Endothelial cell of umbilical vein (primary cell): ENCODE data around the gene GALT. TPM values are rescaled to one million over a fixed set of nuclear protein-coding genes. Genes with fewer than 3 reads are reported as not detected.

Experiments
- BruUV-seq: library from RNA; stranded (reverse); fragments of 400-500 nt; replicated peaks from 2 replicates; lab custom pipeline; 2021; lab: Mats Ljungman, UMichigan
- CTCF ChIA-PET: fragments of 300-600, 350-600 bp; sonication (Branson Sonifier 250); formaldehyde crosslinking; loops from one replicate; lab custom pipeline; 2021; ENCODE audit warnings: antibody characterized with exemption, inconsistent platforms; lab: Charles Lee
- POLR2A ChIA-PET: fragments of 300-600, 350-600 bp; sonication (Branson Sonifier 250); formaldehyde crosslinking; loops from one replicate; lab custom pipeline; 2021; ENCODE audit warnings: antibody characterized with exemption, inconsistent platforms; lab: Charles Lee
- DNase-seq: peaks from one replicate; pipeline ENCODE4 v3.0.0-alpha.2; 2011; ENCODE audit warnings: low read depth, low spot score
- FAIRE-seq: peaks from 2 replicates; lab custom pipeline; 2011; peaks lifted over from hg19 to GRCh38; lab: Jason Lieb, UNC
- H2AFZ ChIP-seq: 2 replicates; pipeline ENCODE4 v1.6.0; 2012; ENCODE audit warnings: low read depth, low read length, control low read depth, inconsistent platforms
- H3K27ac ChIP-seq: 2 replicates; pipeline ENCODE4 v1.5.1; 2011; ENCODE audit warnings: low read depth, mild to moderate bottlenecking, control low read depth, low read length, moderate library complexity; ENCODE audit not compliant: insufficient read depth
- H3K27me3 ChIP-seq, 2 experiments: 2 replicates each; pipeline versions ENCODE4 v1.6.0 to v1.6.1; 2011; ENCODE audit warnings: low read length in 2 of 2, mixed read lengths in 1 of 2; ENCODE audit not compliant: control insufficient read depth in 2 of 2, insufficient read depth in 2 of 2
- H3K36me3 ChIP-seq, 2 experiments: 2 replicates in 1 of 2; 3 replicates in 1 of 2; pipeline ENCODE4 v1.5.1; 2011; ENCODE audit warnings: low read length in 2 of 2, mild to moderate bottlenecking in 1 of 2, moderate library complexity in 1 of 2; ENCODE audit not compliant: control insufficient read depth in 2 of 2, insufficient read depth in 2 of 2; ENCODE audit errors: extremely low read depth in 1 of 2
- H3K4me1 ChIP-seq: 3 replicates; pipeline ENCODE4 v1.5.1; 2011; ENCODE audit warnings: mild to moderate bottlenecking, low read length; ENCODE audit not compliant: control insufficient read depth, insufficient read depth; ENCODE audit errors: extremely low read depth
- H3K4me2 ChIP-seq: 2 replicates; pipeline ENCODE4 v1.6.1; 2011; ENCODE audit warnings: low read length, control low read depth, mixed read lengths; ENCODE audit not compliant: insufficient read depth
- H3K4me3 ChIP-seq, 3 experiments: fragments of 200-600 bp in 1 of 3; sonication (generic), shearing (Covaris generic) in 1 of 3; replicated peaks in 1 of 3; 2 replicates each; pipeline ENCODE4 v1.5.1; 2011 to 2016; ENCODE audit warnings: control low read depth in 3 of 3, low read length in 3 of 3, mild to moderate bottlenecking in 2 of 3, inconsistent platforms in 1 of 3, low read depth in 1 of 3, moderate library complexity in 1 of 3; ENCODE audit not compliant: insufficient read depth in 1 of 3
- H3K79me2 ChIP-seq: 2 replicates; pipeline ENCODE4 v1.6.0; 2012; ENCODE audit warnings: low read length, inconsistent platforms; ENCODE audit not compliant: control insufficient read depth, insufficient read depth
- H3K9ac ChIP-seq: replicated peaks from 2 replicates; pipeline ENCODE3; 2011; ENCODE audit warnings: low read length, control low read depth; ENCODE audit not compliant: insufficient read depth; ENCODE audit errors: extremely low read depth
- H3K9me1 ChIP-seq: replicated peaks from 3 replicates; pipeline ENCODE4 v1.6.0; 2011; ENCODE audit warnings: mild to moderate bottlenecking, low read length; ENCODE audit not compliant: control insufficient read depth, insufficient read depth; ENCODE audit errors: extremely low read depth
- H3K9me3 ChIP-seq: replicated peaks from 2 replicates; pipeline ENCODE4 v1.5.1; 2012; ENCODE audit warnings: low read length, inconsistent platforms; ENCODE audit not compliant: control insufficient read depth, insufficient read depth
- H4K20me1 ChIP-seq: replicated peaks from 2 replicates; pipeline ENCODE3; 2011; ENCODE audit warnings: mild to moderate bottlenecking, low read length; ENCODE audit not compliant: control insufficient read depth, insufficient read depth; ENCODE audit errors: extremely low read depth
- CTCF ChIP-seq, 2 donors: IDR thresholded peaks; 1 replicate in 1 of 2; 2 replicates in 1 of 2; pipeline ENCODE4 v1.5.1; 2011; ENCODE audit warnings: low read length in 2 of 2, mild to moderate bottlenecking in 2 of 2, moderate library complexity in 2 of 2, control low read depth in 1 of 2, inconsistent platforms in 1 of 2, low read depth in 1 of 2; ENCODE audit not compliant: insufficient read depth in 1 of 2; ENCODE audit errors: extremely low read depth in 1 of 2
- EZH2 ChIP-seq: IDR thresholded peaks from 2 replicates; pipeline ENCODE4 v1.6.1; 2012; ENCODE audit warnings: borderline replicate concordance, low read depth, mild to moderate bottlenecking, moderate library complexity, low read length, inconsistent platforms; ENCODE audit not compliant: severe bottlenecking
- GATA2 ChIP-seq: IDR thresholded peaks from 2 replicates; pipeline ENCODE4 v1.7.0; 2011; ENCODE audit warnings: low read depth, mild to moderate bottlenecking, moderate library complexity, mixed read lengths, low read length; ENCODE audit not compliant: insufficient read length, insufficient read depth
- JUN ChIP-seq: IDR thresholded peaks from 2 replicates; pipeline ENCODE4 v1.6.1; 2011; ENCODE audit warnings: borderline replicate concordance, low read depth; ENCODE audit not compliant: insufficient read length, insufficient read depth
- MYC ChIP-seq: IDR thresholded peaks from one replicate; pipeline ENCODE4 v1.6.1; 2011; ENCODE audit warnings: mild to moderate bottlenecking, low read depth, low read length
- POLR2A ChIP-seq: IDR thresholded peaks from 2 replicates; pipeline ENCODE4 v1.6.1; 2012; ENCODE audit warnings: low read depth, mild to moderate bottlenecking, control low read depth, low read length
- POLR2AphosphoS5 ChIP-seq: IDR thresholded peaks from 2 replicates; pipeline ENCODE4 v1.6.1; 2012; ENCODE audit warnings: low read depth, mild to moderate bottlenecking, control low read depth, low read length, moderate library complexity; ENCODE audit not compliant: insufficient read depth
- dilution Hi-C: fragments of 300-500 bp; cut with MboI; formaldehyde crosslinking; loops from one replicate; pipeline ENCODE4 v1.15.0; 2019; ENCODE audit warnings: low sequenced_read_pairs; ENCODE audit not compliant: extremely low pct_ligation_motif_present
- intact Hi-C: fragments of 100-400 bp; cut with micrococcal nuclease; formaldehyde crosslinking; loops from one replicate; pipeline ENCODE4 v1.10.0; 2022
- polyA plus RNA-seq, 4 experiments: library from polyadenylated mRNA; depleted of rRNA in 3 of 4; stranded (reverse) in 3 of 4; unstranded in 1 of 4; fragments of >200 nt; gene quantifications; 2 replicates each; pipeline versions ENCODE4 v1.2.1 to v1.2.3, GENCODE V29; 2011 to 2012; ENCODE audit warnings: missing spikeins in 1 of 4
- total RNA-seq: library from RNA; stranded (reverse); gene quantifications from 2 replicates; pipeline ENCODE4 v1.2.3, GENCODE V29; 2021

The GALT gene
- total and polyA plus RNA-seq, 2 donors (not counting 3 experiments of a cell fraction or from before 2014, with no cell fraction given) = 36.6 to 58.5 TPM

- Histone ChIP-seq H3K4me1 (no peaks in the 10 kb centered on the region), H3K4me2 (no peak overlapping the region), H3K36me3 (no peaks in the 10 kb centered on the region), H2AFZ (no peak overlapping the region), H3K9me3 (no peaks in the 10 kb centered on the region), H3K9ac (no peak overlapping the region), H3K27me3 (peaks cover 0 to 15% of the 10 kb centered on the region in 2 experiments), H4K20me1 (no peaks in the 10 kb centered on the region), H3K4me3 (no peak overlapping the region), H3K27ac (no peak overlapping the region), H3K79me2 (no peaks in the 10 kb centered on the region), H3K9me1 (no peaks in the 10 kb centered on the region)
- intact Hi-C loops (no loop called here), dilution Hi-C loops (no loop called here)
- TF ChIP-seq POLR2A (no peak), JUN (no peak), EZH2 (no peak), CTCF (IDR thresholded peaks at IDR 0.05; ENCODE audit: extremely low read depth in 1 of 2, insufficient read depth in 1 of 2, low read depth in 1 of 2, low read length in 2 of 2) (no peak)
- no peak for FAIRE-seq
- DNase-seq = no peak
- ChIA-PET POLR2A (no interaction called here), CTCF (interaction anchor here (1.3 to 3.1 kb wide), 4 partner anchors 14 to 196 kb away, joined by 3 to 18 read pairs (median 7); no protein-coding TSS in a partner anchor)
- BruUV-seq = no TSS peak
These were observed 46.9 kb upstream of the GALT start for GRCh38 chr9:34599546-34599945.

- H3K27ac ChIP-seq = no peak overlapping the region
- H3K9me1 ChIP-seq = no peaks in the 10 kb centered on the region
- no peak overlapping the region for H2AFZ ChIP-seq
- peaks cover 0 to 20% of the 10 kb centered on the region in 2 experiments for H3K27me3 ChIP-seq
- ChIA-PET POLR2A (no interaction called here), CTCF (interaction anchor here (1.2 to 1.7 kb wide), 3 partner anchors 9 to 53 kb away, joined by 3 to 12 read pairs (median 4); no protein-coding TSS in a partner anchor)
- BruUV-seq = no TSS peak
- dilution Hi-C loops = no loop called here
- no peaks in the 10 kb centered on the region for H3K79me2 ChIP-seq
- H3K4me3 ChIP-seq = no peak overlapping the region
- TF ChIP-seq GATA2 = no peak
- TF ChIP-seq CTCF (IDR thresholded peaks at IDR 0.05; ENCODE audit: extremely low read depth in 1 of 2, insufficient read depth in 1 of 2, low read depth in 1 of 2, low read length in 2 of 2) = no peak
- TF ChIP-seq POLR2AphosphoS5 = no peak
- no peak for TF ChIP-seq POLR2A
- TF ChIP-seq MYC = no peak
- FAIRE-seq (no peak), DNase-seq (no peak)
- no peak overlapping the region for H3K9ac ChIP-seq
- H3K36me3 ChIP-seq = no peaks in the 10 kb centered on the region
- no peak overlapping the region for H3K4me2 ChIP-seq
- H3K4me1 ChIP-seq = no peaks in the 10 kb centered on the region
- H3K9me3 ChIP-seq = no peaks in the 10 kb centered on the region
- no peaks in the 10 kb centered on the region for H4K20me1 ChIP-seq
- intact Hi-C loops = no loop called here
These were observed 45.6 kb upstream of the GALT start for GRCh38 chr9:34600908-34601307.
